CD4-positive, alpha-beta T cell treated with Interferon alpha-2 for 1 hour (primary cell): ENCODE data around the gene OR4K14.
"Not testable (repeated sequence)": the region's sequence is repeated elsewhere in the genome, so short reads cannot be mapped to it uniquely, and the experiment has no call there.

Source experiments
- DNase-seq, 2 donors: peaks; one replicate each; pipeline ENCODE4 v3.0.0-alpha.2; 2020 to 2022

Gene OR4K14

GRCh38 chr14:20019257-20019865 is at the start of gene OR4K14:
Gene OR4K14 (minus strand): TSS chr14:20019307. CDS start chr14:20015193, 4,114 bp downstream.
- DNase-seq, result no peak

- no peak for DNase-seq
Observed at GRCh38 chr14:20059745-20060144, 40.6 kb upstream of the OR4K14 start, which contains the start of gene OR4L1. Gene OR4L1 (plus strand): TSS chr14:20060045. CDS start chr14:20060045, 0 bp downstream.

GRCh38 chr14:20048202-20048601 is 29.1 kb upstream of the OR4K14 start:
- no peak for DNase-seq

GRCh38 chr14:20044243-20044642 is 25.1 kb upstream of the OR4K14 start:
- DNase-seq, result no peak

GRCh38 chr14:20035938-20036337 is 16.8 kb upstream of the OR4K14 start, which contains the start of gene OR4K13:
Gene OR4K13 (minus strand): TSS chr14:20036038. CDS start chr14:20034758, 1,280 bp downstream.
- DNase-seq, result no peak

- DNase-seq, result no peak
Observed at GRCh38 chr14:20035449-20035848, 16.3 kb upstream of the OR4K14 start.

GRCh38 chr14:20031058-20031457 is 12.0 kb upstream of the OR4K14 start:
- DNase-seq, result no peak

- DNase-seq, result no peak
Observed at GRCh38 chr14:20008156-20008555, 11.0 kb downstream of the OR4K14 start.

- DNase-seq, result no peak
Observed at GRCh38 chr14:20002319-20002718, 16.8 kb downstream of the OR4K14 start.

- DNase-seq, result no peak
Observed at GRCh38 chr14:20001863-20002262, 17.2 kb downstream of the OR4K14 start, which contains the start of gene OR4Q2. Gene OR4Q2 (plus strand): TSS chr14:20002163.

- no peak for DNase-seq
Observed at GRCh38 chr14:19993438-19993837, 25.7 kb downstream of the OR4K14 start.

- DNase-seq, result no peak
Observed at GRCh38 chr14:19975291-19975690, 43.8 kb downstream of the OR4K14 start, which contains the start of gene OR4K15. Gene OR4K15 (plus strand): TSS chr14:19975591. CDS start chr14:19975591, 0 bp downstream.

- DNase-seq, result peak; percentile 15 to 67
Observed at GRCh38 chr14:19974844-19975243, 44.3 kb downstream of the OR4K14 start.

- DNase-seq, result not testable (repeated sequence)
Observed at GRCh38 chr14:19969735-19970134, 49.4 kb downstream of the OR4K14 start.
